ENCODE measurements around the gene ZMYM2.

DNA sequence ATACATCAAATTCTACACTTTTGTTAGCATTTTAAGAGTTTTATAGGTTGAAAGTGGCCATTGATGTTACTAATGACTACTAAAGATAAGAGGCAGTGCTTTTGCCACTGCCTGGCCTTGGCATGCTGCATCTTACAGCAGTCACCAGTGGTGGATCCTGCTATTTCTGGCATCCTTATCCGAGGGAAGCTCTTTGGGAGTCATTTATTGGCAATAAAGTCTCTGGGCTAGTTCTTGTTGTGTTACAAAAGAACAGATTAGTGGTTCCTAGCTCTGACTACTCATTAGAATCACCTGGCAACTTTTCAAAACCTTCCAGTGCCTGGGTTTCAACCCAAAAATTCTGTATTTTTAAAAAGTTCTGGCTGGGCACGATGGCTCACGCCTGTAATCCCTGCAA is 94.5 kb downstream of the ZMYM2 start:
- TF ChIP-seq POLR2A (IDR thresholded peaks at IDR 0.05): no peak
- TF ChIP-seq EP300 (IDR thresholded peaks at IDR 0.05): no peak
- TF ChIP-seq, protein P1, sequence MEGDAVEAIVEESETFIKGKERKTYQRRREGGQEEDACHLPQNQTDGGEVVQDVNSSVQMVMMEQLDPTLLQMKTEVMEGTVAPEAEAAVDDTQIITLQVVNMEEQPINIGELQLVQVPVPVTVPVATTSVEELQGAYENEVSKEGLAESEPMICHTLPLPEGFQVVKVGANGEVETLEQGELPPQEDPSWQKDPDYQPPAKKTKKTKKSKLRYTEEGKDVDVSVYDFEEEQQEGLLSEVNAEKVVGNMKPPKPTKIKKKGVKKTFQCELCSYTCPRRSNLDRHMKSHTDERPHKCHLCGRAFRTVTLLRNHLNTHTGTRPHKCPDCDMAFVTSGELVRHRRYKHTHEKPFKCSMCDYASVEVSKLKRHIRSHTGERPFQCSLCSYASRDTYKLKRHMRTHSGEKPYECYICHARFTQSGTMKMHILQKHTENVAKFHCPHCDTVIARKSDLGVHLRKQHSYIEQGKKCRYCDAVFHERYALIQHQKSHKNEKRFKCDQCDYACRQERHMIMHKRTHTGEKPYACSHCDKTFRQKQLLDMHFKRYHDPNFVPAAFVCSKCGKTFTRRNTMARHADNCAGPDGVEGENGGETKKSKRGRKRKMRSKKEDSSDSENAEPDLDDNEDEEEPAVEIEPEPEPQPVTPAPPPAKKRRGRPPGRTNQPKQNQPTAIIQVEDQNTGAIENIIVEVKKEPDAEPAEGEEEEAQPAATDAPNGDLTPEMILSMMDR (IDR thresholded peaks at IDR 0.05): no peak

Measured in stomach (tissue), 4 donors.